HFF-Myc (cell line): ENCODE measurements around the gene GDPD3.

ENCODE experiments used
- DNase-seq: peaks from one replicate; pipeline ENCODE4 v3.0.0-alpha.2; 2011; ENCODE audit warnings: low read depth; ENCODE audit errors: extremely low read depth
- H3K4me3 ChIP-seq: replicated peaks from 2 replicates; pipeline ENCODE4 v1.5.1; 2011; ENCODE audit warnings: low read depth, mild to moderate bottlenecking, control low read depth, low read length
- TF ChIP-seq, protein P1 (sequence below): IDR thresholded peaks from 2 replicates; pipeline ENCODE4 v1.5.1; 2012; ENCODE audit warnings: mild to moderate bottlenecking, low read depth, low read length, control low read depth; ENCODE audit errors: missing control alignments

GDPD3 gene

GRCh38 chr16:30112197-30113030 is 923 bp downstream of the GDPD3 start:
- no peak for DNase-seq
- TF ChIP-seq, protein P1, sequence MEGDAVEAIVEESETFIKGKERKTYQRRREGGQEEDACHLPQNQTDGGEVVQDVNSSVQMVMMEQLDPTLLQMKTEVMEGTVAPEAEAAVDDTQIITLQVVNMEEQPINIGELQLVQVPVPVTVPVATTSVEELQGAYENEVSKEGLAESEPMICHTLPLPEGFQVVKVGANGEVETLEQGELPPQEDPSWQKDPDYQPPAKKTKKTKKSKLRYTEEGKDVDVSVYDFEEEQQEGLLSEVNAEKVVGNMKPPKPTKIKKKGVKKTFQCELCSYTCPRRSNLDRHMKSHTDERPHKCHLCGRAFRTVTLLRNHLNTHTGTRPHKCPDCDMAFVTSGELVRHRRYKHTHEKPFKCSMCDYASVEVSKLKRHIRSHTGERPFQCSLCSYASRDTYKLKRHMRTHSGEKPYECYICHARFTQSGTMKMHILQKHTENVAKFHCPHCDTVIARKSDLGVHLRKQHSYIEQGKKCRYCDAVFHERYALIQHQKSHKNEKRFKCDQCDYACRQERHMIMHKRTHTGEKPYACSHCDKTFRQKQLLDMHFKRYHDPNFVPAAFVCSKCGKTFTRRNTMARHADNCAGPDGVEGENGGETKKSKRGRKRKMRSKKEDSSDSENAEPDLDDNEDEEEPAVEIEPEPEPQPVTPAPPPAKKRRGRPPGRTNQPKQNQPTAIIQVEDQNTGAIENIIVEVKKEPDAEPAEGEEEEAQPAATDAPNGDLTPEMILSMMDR: peak; percentile 67
- H3K4me3 ChIP-seq: no peak overlapping the region

GRCh38 chr16:30110661-30111060 is 2.7 kb downstream of the GDPD3 start:
- TF ChIP-seq, protein P1: no peak
- no peak for DNase-seq
- H3K4me3 ChIP-seq: no peak overlapping the region

DNA sequence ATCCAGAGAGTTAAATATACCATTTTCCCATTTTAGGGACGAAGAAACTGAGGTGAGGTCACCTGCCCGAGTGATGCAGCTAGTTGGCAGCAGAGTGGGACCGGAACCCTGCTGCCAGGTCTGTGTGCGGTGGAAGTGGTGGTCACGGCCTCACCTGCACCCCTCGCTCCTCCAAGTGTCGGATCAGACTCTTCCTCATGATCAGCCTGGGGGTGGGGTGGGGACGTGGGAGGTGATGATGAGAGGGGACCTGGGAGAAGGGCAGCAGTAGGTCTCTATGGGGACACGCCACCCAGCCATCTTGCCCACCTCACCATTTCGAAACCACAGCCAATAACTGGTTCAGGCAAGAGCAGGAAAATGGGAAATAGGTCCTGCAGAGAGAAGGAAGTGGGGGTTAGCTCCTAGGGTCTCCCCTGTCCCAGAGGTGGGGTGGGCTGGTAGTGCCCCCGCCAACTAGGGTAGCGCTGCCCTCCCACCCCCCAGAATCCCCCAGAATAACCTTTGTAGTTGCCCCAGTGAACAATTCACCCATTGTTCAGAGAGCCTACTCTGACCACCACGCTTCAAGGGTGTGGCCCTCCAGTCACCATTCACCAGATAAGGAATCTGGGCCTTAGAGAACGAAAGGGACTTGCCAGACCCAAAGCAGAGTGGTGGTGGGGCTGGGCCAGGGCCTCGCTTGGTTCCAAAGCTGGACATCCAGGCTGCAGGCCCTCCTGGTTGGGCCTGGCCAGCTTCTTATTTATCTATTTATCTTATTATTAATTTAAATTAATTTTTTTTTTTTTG is 5.1 kb downstream of the GDPD3 start:
- H3K4me3 ChIP-seq: no peak overlapping the region
- TF ChIP-seq, protein P1: no peak
- DNase-seq: no peak

GRCh38 chr16:30104492-30104891 is 8.8 kb downstream of the GDPD3 start:
- TF ChIP-seq, protein P1: no peak
- DNase-seq: no peak
- H3K4me3 ChIP-seq: no peak overlapping the region

DNA sequence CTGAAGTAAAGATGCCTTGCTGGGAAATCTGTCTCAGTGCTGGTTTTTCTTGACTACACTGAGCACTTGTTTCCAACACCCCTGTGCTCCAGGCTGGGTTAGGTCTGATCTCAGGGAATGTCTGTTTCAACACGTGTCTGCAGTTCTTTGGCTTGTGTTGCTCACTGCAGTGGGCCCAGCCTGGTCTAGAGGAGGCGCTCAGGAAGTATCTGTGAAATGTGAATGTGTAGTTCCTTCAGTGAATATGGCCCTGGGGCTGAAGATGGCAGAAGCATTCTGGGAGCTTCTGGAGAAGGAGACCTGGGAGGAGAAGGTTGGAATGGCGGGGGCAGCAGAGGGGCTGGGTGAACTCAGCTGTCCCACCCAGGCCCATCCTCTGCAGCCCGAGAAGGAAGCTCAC is 9.2 kb downstream of the GDPD3 start:
- TF ChIP-seq, protein P1: no peak
- H3K4me3 ChIP-seq: no peak overlapping the region
- no peak for DNase-seq

DNA sequence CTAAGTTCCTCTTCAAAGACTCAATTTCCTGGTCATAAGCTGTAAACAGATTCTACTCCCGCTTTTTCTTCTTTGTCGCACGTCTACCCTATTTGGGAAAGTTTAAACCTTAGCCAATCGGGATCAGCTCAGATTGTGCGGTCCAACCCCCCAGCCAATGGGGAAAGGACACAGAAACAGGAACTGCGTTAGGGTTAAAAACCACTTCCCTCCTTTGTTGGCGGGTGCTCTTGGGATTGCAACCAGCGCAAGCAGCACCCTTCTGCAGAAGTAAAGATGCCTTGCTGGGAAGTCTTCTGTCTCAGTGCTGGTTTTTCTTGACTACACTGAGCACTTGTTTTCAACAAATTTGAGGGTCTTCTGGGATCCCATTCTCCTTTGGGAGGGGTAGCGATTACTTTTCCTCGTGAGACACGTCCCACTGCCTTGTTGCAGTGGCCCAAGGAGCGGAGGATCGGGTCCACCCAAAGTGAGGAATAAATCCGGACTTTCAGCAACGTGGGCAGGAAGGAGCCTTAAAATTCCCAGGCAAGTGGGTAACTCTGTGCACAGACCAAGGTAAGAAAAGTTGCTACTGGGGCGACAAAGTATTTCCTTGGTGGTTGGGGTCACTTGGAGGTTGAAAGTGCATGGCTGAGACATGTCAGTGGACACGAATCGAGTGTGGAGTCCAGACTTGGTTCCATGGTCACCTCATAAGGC is 16.3 kb downstream of the GDPD3 start:
- DNase-seq: no peak
- peak overlapping the region; percentile 29 for H3K4me3 ChIP-seq
- TF ChIP-seq, protein P1: no peak
